HG03196 (cell line): ENCODE measurements around the gene UNC5A.

Source experiments
- ATAC-seq: cut with Tn5 transposase; IDR thresholded peaks from one replicate; pipeline ENCODE4 v1.9.1; 2021; ENCODE audit not compliant: unreplicated experiment

The UNC5A gene

GRCh38 chr5:176890455-176891330 lies 80.3 kb downstream of the UNC5A start:
- ATAC-seq, result no peak

- no peak for ATAC-seq
These were observed 81.1 kb downstream of the UNC5A start for GRCh38 chr5:176891331-176891958.

GRCh38 chr5:176892663-176893062 lies 82.3 kb downstream of the UNC5A start:
- ATAC-seq, result no peak

GRCh38 chr5:176894298-176894697 lies 83.9 kb downstream of the UNC5A start:
- no peak for ATAC-seq

- no peak for ATAC-seq
These were observed 85.5 kb downstream of the UNC5A start for GRCh38 chr5:176895831-176896230.

GRCh38 chr5:176897263-176897662 lies 86.9 kb downstream of the UNC5A start:
- no peak for ATAC-seq

GRCh38 chr5:176899296-176899891 lies 89.0 kb downstream of the UNC5A start, which contains the start of gene HK3:
HK3 (minus strand) TSS chr5:176899346; CDS start chr5:176896159, 3,187 bp downstream.
- ATAC-seq, result no peak

- ATAC-seq, result no peak
These were observed 89.8 kb downstream of the UNC5A start for GRCh38 chr5:176899946-176900779.

- no peak for ATAC-seq
These were observed 90.4 kb downstream of the UNC5A start for GRCh38 chr5:176900780-176901204.

- ATAC-seq, result peak; percentile 56
These were observed 91.1 kb downstream of the UNC5A start for GRCh38 chr5:176901260-176902101.

GRCh38 chr5:176902102-176902814 lies 91.9 kb downstream of the UNC5A start:
- ATAC-seq, result no peak

- no peak for ATAC-seq
These were observed 92.7 kb downstream of the UNC5A start for GRCh38 chr5:176902911-176903664.

- no peak for ATAC-seq
These were observed 93.9 kb downstream of the UNC5A start for GRCh38 chr5:176904276-176904675.

- no peak for ATAC-seq
These were observed 95.8 kb downstream of the UNC5A start for GRCh38 chr5:176906126-176906525.

- ATAC-seq, result no peak
These were observed 96.4 kb downstream of the UNC5A start for GRCh38 chr5:176906796-176907195.

GRCh38 chr5:176908675-176909368 lies 98.5 kb downstream of the UNC5A start:
- no peak for ATAC-seq

- ATAC-seq, result no peak
These were observed 101.8 kb downstream of the UNC5A start for GRCh38 chr5:176912115-176912514.

GRCh38 chr5:176915906-176916305 lies 105.5 kb downstream of the UNC5A start:
- ATAC-seq, result no peak
